Measurements from ENCODE around the gene NTRK2. TPM values are rescaled to one million over a fixed set of nuclear protein-coding genes. Genes with fewer than 3 reads are reported as not detected.

The NTRK2 gene
- total RNA-seq, 1 donor from 2014 or later: 65.0 TPM

GRCh38 chr9:84846906-84847305 is 177.4 kb downstream of the NTRK2 start:
- peaks cover under 1% of the 10 kb centered on the region for H3K4me1 Mint-ChIP-seq
- DNase-seq (ENCODE audit: low spot score in 2 of 2, unreplicated experiment in 2 of 2): no peak
- H3K9me3 Mint-ChIP-seq: peaks cover 4% of the 10 kb centered on the region
- no peak for TF ChIP-seq CTCF (IDR thresholded peaks at IDR 0.05; ENCODE audit: unreplicated experiment)
- H3K27me3 Mint-ChIP-seq (ENCODE audit: low read depth): no peaks in the 10 kb centered on the region
- no peak overlapping the region for H3K27ac Mint-ChIP-seq
- H3K36me3 Mint-ChIP-seq: no peaks in the 10 kb centered on the region
- H3K4me3 Mint-ChIP-seq: no peak overlapping the region

GRCh38 chr9:84849049-84849448 is 179.5 kb downstream of the NTRK2 start:
- H3K27ac Mint-ChIP-seq: no peak overlapping the region
- no peak for DNase-seq (ENCODE audit: low spot score in 2 of 2, unreplicated experiment in 2 of 2)
- TF ChIP-seq CTCF (IDR thresholded peaks at IDR 0.05; ENCODE audit: unreplicated experiment): no peak
- H3K36me3 Mint-ChIP-seq: no peaks in the 10 kb centered on the region
- H3K4me1 Mint-ChIP-seq: peaks cover 6% of the 10 kb centered on the region
- no peaks in the 10 kb centered on the region for H3K27me3 Mint-ChIP-seq (ENCODE audit: low read depth)
- H3K4me3 Mint-ChIP-seq: no peak overlapping the region
- H3K9me3 Mint-ChIP-seq: peaks cover 4% of the 10 kb centered on the region

- no peaks in the 10 kb centered on the region for H3K27me3 Mint-ChIP-seq (ENCODE audit: low read depth)
- no peak for DNase-seq (ENCODE audit: low spot score in 2 of 2, unreplicated experiment in 2 of 2)
- H3K4me3 Mint-ChIP-seq: no peak overlapping the region
- H3K27ac Mint-ChIP-seq: no peak overlapping the region
- no peaks in the 10 kb centered on the region for H3K9me3 Mint-ChIP-seq
- H3K36me3 Mint-ChIP-seq: no peaks in the 10 kb centered on the region
- peaks cover 12% of the 10 kb centered on the region for H3K4me1 Mint-ChIP-seq
- TF ChIP-seq CTCF (IDR thresholded peaks at IDR 0.05; ENCODE audit: unreplicated experiment): no peak
Observed at GRCh38 chr9:84850830-84851392, 181.4 kb downstream of the NTRK2 start.

GRCh38 chr9:84851935-84852585 is 182.5 kb downstream of the NTRK2 start:
- no peak overlapping the region for H3K27ac Mint-ChIP-seq
- no peak for DNase-seq (ENCODE audit: low spot score in 2 of 2, unreplicated experiment in 2 of 2)
- peaks cover 22% of the 10 kb centered on the region for H3K4me1 Mint-ChIP-seq
- no peaks in the 10 kb centered on the region for H3K36me3 Mint-ChIP-seq
- no peak overlapping the region for H3K4me3 Mint-ChIP-seq
- H3K9me3 Mint-ChIP-seq: no peaks in the 10 kb centered on the region
- TF ChIP-seq CTCF (IDR thresholded peaks at IDR 0.05; ENCODE audit: unreplicated experiment): no peak
- no peaks in the 10 kb centered on the region for H3K27me3 Mint-ChIP-seq (ENCODE audit: low read depth)

- DNase-seq (ENCODE audit: low spot score in 2 of 2, unreplicated experiment in 2 of 2): no peak
- no peaks in the 10 kb centered on the region for H3K36me3 Mint-ChIP-seq
- TF ChIP-seq CTCF (IDR thresholded peaks at IDR 0.05; ENCODE audit: unreplicated experiment): no peak
- no peaks in the 10 kb centered on the region for H3K9me3 Mint-ChIP-seq
- H3K27me3 Mint-ChIP-seq (ENCODE audit: low read depth): no peaks in the 10 kb centered on the region
- H3K4me1 Mint-ChIP-seq: peaks cover 27% of the 10 kb centered on the region
- no peak overlapping the region for H3K4me3 Mint-ChIP-seq
- no peak overlapping the region for H3K27ac Mint-ChIP-seq
Observed at GRCh38 chr9:84852617-84853301, 183.2 kb downstream of the NTRK2 start.
